ENCODE measurements around the gene C18orf63.

The C18orf63 gene

DNA sequence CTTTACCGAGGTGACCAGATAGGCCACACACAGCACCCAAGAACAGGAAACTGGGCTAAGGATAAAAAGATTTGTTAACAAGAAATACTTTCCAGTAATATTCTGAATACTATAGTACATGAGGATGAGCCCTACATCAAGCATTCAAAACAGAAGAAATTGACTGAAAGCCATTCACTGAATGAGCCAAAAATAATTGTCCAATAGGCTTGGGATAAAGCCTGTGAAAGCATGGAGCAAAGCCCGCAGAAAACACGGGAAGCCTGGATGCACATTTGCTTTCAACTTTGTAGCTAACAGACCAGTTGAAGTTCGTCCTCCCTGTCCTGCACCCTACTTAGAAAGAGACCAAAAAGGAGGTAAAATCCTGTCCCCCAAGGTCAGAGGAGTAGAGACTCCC is 85.2 kb downstream of the C18orf63 start:
- Histone ChIP-seq H3K4me1 (ENCODE audit: control insufficient read depth, low read length) (no peaks in the 10 kb centered on the region), H3K9me2 (replicated peaks; ENCODE audit: control insufficient read depth, low read length) (no peaks in the 10 kb centered on the region), H4K20me1 (ENCODE audit: control insufficient read depth, insufficient read depth, low read depth, low read length) (no peaks in the 10 kb centered on the region), H3K36me3 (ENCODE audit: control insufficient read depth, low read length) (no peaks in the 10 kb centered on the region), H3K4me2 (ENCODE audit: low read length) (no peak overlapping the region), H3K9me3 (ENCODE audit: control insufficient read depth, insufficient read depth, low read length) (no peaks in the 10 kb centered on the region), H3K27me3 (ENCODE audit: control insufficient read depth, low read length) (peaks cover 3% of the 10 kb centered on the region; the same call in 1 of the 2 replicates), H3K79me2 (ENCODE audit: control insufficient read depth, low read length) (no peaks in the 10 kb centered on the region), H3F3A (ENCODE audit: control insufficient read depth, insufficient read depth) (no peaks in the 10 kb centered on the region), H3K27ac (ENCODE audit: low read depth, low read length) (no peak overlapping the region), H3K4me3 (ENCODE audit: low read length) (no peak overlapping the region)
- TF ChIP-seq CTCF (IDR thresholded peaks at IDR 0.05; ENCODE audit: low read depth, low read length, poor library complexity, severe bottlenecking) (no peak), EZH2phosphoT487 (IDR thresholded peaks at IDR 0.05; ENCODE audit: borderline replicate concordance, low read length) (no peak)

DNA sequence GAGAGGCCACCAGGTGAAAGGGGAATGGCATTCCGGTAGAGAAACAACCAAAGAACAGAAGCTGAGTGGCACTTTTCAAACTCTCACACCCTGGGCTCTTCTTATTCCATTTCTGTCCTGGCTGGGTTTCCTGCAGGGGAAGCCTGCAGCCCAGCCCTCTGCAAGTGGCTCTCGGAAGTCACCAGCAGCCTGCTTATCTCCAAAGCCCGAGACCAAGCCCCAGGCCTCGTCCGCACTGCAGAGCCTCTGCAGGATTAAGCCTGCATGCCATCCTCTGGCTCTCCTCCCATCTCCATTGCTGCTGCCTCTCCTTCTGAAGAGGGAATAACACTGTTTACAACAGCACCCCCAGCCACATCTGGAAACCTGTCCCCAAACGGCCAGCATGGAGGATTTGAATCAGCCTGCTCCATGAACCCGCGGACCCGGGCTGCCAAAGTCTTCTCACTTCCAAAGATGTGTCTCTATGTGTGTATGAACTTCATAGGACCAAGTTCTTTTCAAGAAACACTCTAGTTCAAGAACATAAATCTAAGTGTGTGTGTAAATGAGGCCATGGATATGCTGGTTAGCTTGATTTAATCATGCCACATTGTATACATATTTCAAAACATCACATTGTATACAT is 87.3 kb downstream of the C18orf63 start:
- H3K79me2 ChIP-seq (ENCODE audit: control insufficient read depth, low read length) = no peaks in the 10 kb centered on the region
- no peaks in the 10 kb centered on the region for H3K36me3 ChIP-seq (ENCODE audit: control insufficient read depth, low read length)
- H3K27me3 ChIP-seq (ENCODE audit: control insufficient read depth, low read length) = peaks cover 3% of the 10 kb centered on the region; the same call in 1 of the 2 replicates
- TF ChIP-seq EZH2phosphoT487 (IDR thresholded peaks at IDR 0.05; ENCODE audit: borderline replicate concordance, low read length) = no peak
- no peak for TF ChIP-seq CTCF (IDR thresholded peaks at IDR 0.05; ENCODE audit: low read depth, low read length, poor library complexity, severe bottlenecking)
- peaks cover 3% of the 10 kb centered on the region; the same call in 1 of the 2 replicates for H3K4me1 ChIP-seq (ENCODE audit: control insufficient read depth, low read length)
- no peak overlapping the region for H3K4me3 ChIP-seq (ENCODE audit: low read length)
- no peak overlapping the region for H3K27ac ChIP-seq (ENCODE audit: low read depth, low read length)
- H3K4me2 ChIP-seq (ENCODE audit: low read length) = no peak overlapping the region
- H3K9me2 ChIP-seq (replicated peaks; ENCODE audit: control insufficient read depth, low read length) = no peaks in the 10 kb centered on the region
- H4K20me1 ChIP-seq (ENCODE audit: control insufficient read depth, insufficient read depth, low read depth, low read length) = no peaks in the 10 kb centered on the region
- H3K9me3 ChIP-seq (ENCODE audit: control insufficient read depth, insufficient read depth, low read length) = no peaks in the 10 kb centered on the region
- no peaks in the 10 kb centered on the region for H3F3A ChIP-seq (ENCODE audit: control insufficient read depth, insufficient read depth)

- H3K4me1 ChIP-seq (ENCODE audit: control insufficient read depth, low read length) = peaks cover 5% of the 10 kb centered on the region; the same call in 1 of the 2 replicates
- TF ChIP-seq CTCF (IDR thresholded peaks at IDR 0.05; ENCODE audit: low read depth, low read length, poor library complexity, severe bottlenecking) (no peak), EZH2phosphoT487 (IDR thresholded peaks at IDR 0.05; ENCODE audit: borderline replicate concordance, low read length) (no peak)
- no peaks in the 10 kb centered on the region for H3K9me3 ChIP-seq (ENCODE audit: control insufficient read depth, insufficient read depth, low read length)
- no peak overlapping the region for H3K27ac ChIP-seq (ENCODE audit: low read depth, low read length)
- no peaks in the 10 kb centered on the region for H4K20me1 ChIP-seq (ENCODE audit: control insufficient read depth, insufficient read depth, low read depth, low read length)
- no peaks in the 10 kb centered on the region for H3F3A ChIP-seq (ENCODE audit: control insufficient read depth, insufficient read depth)
- no peaks in the 10 kb centered on the region for H3K79me2 ChIP-seq (ENCODE audit: control insufficient read depth, low read length)
- no peaks in the 10 kb centered on the region for H3K9me2 ChIP-seq (replicated peaks; ENCODE audit: control insufficient read depth, low read length)
- H3K4me3 ChIP-seq (ENCODE audit: low read length) = no peak overlapping the region
- H3K36me3 ChIP-seq (ENCODE audit: control insufficient read depth, low read length) = no peaks in the 10 kb centered on the region
- H3K27me3 ChIP-seq (ENCODE audit: control insufficient read depth, low read length) = no peaks in the 10 kb centered on the region
- H3K4me2 ChIP-seq (ENCODE audit: low read length) = no peak overlapping the region
Measured at GRCh38 chr18:74407888-74408287, 92.2 kb downstream of the C18orf63 start.

Data from DOHH2 (cell line).